ENCODE results near the gene NPM1.
A peak's percentile ranks its signal among the peaks of the same experiment; 100 is the strongest.
"Not testable (repeated sequence)": the region's sequence is repeated elsewhere in the genome, so short reads cannot be mapped to it uniquely, and the experiment has no call there.

The NPM1 gene

DNA sequence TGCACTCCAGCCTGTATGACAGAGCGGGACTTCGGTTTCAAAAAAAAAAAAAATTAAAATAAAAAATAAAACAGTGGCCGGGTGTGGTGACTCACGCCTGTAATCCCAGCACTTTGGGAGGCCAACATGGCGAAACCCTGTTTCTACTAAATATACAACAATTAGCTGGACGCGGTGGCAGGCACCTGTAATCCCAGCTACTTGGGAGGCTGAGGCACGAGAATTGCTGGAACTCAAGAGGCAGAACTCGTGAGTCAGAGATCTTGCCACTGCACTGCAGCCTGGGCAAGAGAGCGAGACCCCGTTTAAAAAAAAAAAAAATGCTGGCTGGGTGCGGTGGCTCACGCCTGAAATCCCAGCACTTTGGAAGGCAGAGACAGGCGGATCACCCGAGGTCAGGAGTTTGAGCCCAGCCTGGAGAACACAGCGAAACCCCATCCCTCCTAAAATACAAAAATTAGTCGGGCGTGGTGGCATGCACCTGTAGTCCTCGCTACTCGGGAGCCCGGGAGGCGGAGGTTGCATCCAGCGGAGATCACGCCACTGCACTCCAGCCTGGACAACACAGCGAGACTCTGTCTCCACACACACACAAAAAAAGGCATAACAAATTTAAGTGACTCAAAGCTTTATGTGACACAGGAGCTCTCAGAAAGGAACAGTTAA is 1.5 kb upstream of the NPM1 start:
- DNase-seq (ENCODE audit: low spot score): no peak

DNA sequence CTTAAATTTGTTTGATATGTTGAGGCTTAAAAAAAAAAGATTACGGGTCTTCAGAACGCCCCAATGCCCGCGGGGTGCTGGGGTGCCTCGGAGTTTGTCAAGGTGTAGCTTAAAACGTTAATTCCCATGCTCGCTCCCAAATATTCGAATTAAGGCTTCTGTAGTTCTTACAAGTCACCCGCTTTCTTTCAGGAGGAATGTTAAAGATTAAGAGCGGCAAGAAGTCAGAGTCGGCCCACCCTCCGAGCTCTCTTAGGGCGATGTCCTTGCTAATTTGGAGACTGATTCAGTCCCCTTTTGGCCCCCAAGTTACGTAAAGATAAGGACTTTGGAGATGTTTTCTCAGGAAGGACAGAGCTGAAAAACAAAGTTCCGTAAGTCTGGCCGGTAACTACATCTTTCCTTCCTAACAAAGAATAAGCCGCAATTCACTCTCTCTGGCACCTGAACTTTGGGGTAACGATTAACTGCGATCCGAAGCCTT is 746 bp upstream of the NPM1 start:
- no peak for DNase-seq (ENCODE audit: low spot score)

DNA sequence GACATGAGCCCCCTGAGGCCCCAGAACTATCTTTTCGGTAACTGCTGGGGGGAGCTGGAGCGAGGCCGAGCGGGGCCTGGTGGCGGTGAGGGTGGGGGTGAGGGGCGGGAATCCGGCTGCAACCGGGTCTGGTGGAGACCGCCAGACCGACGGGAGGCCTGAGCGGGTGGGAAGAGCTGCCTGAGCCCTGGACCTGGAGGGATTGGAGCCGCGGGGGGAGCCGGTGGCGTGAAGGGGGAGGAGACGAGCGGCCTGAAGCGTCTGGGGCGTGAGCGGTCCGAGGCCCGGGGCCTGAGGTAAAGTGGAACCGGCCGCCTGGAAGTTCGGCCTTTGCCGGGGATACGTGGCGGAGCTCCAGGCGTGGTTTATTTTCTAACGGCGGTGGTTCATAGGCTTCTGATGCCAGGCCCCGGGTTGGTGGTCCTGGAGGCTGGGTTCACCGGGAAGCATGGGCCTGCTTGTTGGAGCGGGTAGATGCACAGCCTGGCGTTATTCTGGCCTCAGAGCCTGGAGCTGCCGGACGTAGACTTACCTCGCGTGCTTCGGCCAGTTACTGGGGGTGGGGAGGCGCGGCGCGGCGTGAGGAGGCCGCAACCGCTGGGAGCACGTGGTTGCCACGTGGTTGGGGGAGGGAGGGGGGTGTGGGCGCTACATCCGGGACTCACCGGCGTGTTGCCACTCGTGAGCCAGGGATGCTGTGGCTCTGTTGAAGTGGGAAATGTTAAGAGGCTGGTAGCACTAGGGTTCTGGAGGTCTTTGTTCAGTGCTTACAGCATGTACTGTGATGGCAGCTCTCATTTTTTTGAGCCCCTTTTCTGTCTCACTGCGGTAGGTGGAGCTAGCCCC is 544 bp downstream of the NPM1 start:
- peak; percentile 63 for DNase-seq (ENCODE audit: low spot score)

DNA sequence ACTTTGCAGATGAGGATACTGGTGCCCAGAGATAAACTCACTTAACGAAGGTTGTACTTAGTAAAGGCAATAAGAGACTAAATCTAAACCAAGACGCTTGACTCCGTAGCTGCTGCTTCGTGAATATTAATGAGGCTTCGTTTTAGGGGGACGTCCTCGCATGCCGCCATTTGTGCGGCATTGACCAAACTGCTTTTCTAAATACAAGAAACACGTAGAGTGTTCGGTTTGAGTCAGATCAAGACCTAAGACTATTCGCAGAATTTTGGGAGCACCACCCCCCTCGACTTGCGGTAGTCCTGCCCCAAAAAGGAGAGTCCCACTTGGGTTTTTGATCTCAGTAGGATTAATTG is 1.1 kb downstream of the NPM1 start:
- DNase-seq (ENCODE audit: low spot score): no peak

DNA sequence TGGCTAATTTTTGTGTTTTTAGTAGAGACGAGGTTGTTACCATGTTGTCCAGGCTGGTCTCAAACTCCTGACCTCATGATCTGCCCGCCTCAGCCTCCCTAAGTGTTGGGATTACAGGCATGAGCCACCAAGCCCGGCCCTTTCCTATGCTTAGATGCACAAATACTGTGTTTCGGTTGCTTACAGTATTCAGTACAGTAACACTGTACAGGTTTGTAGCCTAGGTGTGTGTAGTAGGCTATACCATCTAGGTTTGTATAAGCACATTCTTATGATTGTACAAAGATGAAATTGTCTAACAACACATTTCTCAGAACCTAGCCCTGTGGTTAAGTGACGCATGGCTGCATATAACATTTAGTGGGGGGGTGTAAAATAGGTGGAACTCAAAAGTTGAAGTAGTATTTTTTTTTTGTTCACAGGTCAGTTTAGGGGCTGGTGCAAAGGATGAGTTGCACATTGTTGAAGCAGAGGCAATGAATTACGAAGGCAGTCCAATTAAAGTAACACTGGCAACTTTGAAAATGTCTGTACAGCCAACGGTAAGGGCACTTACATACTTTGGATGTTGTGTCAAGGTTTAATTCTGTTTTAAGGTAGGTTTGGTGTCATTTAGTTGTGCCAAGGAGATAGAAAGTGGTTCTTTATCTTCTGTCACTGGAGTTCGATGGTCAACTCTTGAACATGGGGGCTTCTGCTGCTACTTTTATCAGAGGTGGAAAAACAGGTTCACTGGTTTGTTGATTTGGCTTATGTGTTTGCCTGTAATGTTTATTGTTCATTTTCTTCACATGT is 3.4 kb downstream of the NPM1 start:
- DNase-seq (ENCODE audit: low spot score): no peak

DNA sequence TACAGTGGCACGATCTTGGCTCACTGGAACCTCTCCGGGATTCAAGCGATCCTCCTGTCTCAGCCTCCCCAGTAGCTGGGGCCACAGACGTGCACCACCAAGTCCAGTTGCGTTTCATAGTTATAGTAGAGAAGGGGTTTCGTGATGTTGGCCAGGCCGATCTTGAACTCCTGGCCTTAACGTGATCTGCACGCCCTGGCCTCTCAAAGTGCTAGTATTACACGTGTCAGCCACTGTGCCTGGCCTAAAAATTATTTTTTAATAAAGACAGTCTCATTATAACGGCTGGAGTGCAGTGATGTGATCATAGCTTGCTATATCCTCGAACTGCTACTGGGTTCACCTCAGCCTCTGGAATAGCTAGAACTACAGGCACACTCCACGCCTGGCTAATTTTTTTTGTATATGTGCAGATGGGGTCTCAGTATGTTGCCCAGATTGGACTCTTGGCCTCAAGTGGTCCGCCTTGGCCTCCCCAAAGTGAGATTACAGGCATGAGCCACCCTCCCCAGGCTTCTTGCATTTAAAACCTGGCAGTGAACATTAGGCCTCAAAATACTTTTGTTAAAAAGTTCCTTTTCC is 4.4 kb downstream of the NPM1 start:
- DNase-seq (ENCODE audit: low spot score): no peak

DNA sequence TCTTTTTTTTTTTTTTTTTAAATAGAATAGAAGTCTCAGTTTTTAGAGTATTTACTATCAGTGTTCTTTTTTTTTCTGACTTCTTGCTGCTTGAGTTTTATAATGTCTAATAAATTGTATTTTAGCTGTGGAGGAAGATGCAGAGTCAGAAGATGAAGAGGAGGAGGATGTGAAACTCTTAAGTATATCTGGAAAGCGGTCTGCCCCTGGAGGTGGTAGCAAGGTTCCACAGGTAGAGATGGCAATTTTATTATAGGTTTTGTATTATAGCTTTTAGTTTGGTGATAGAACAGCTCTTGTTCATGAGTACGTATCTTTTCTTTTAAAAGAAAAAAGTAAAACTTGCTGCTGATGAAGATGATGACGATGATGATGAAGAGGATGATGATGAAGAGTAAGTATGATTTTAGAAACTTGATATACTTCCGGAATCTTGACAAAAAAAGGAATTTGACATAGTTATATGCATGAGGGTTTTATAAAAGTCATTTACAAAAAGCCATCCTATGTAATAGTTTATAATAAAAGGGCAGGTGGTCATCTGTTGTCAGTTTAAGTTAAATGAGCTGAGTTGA is 5.0 kb downstream of the NPM1 start:
- DNase-seq (ENCODE audit: low spot score): no peak

DNA sequence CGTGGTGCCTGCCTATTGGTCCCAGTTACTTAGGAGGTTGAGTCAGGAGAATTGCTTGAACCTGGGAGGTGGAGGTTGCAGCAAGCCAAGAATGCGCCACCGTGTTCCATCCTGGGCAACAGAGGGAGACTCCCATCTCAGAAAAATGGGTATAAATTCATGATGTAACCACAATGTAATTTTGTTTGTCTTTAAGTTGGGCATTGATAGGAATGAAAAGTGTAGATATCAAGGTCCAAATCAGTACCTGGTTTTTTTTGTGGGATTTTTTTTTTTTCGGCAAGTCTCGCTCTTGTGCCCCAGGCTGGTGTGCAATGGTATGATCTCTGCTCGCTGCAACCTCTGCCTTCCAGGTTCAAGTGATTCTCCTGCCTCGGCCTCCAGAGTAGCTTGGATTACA is 7.4 kb downstream of the NPM1 start:
- DNase-seq (ENCODE audit: low spot score): no peak

DNA sequence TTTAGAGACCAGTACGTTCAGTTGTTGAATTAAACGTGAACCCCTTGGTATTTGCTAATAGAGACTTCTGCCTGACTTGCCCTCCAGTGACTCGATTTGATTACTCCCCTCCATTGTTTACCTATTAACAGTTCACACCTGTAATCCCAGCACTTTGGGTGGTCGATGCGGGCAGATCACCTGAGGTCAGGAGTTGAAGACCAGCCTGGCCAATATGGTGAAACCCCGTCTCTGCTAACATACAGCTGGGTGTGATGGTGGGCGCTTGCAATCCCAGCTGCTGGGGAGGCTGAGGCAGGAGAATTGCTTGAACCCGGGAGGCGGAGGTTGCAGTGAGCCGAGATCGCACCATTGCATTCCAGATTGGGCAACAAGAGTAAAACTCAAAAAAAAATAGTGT is 8.9 kb downstream of the NPM1 start:
- DNase-seq (ENCODE audit: low spot score): not testable (repeated sequence)

DNA sequence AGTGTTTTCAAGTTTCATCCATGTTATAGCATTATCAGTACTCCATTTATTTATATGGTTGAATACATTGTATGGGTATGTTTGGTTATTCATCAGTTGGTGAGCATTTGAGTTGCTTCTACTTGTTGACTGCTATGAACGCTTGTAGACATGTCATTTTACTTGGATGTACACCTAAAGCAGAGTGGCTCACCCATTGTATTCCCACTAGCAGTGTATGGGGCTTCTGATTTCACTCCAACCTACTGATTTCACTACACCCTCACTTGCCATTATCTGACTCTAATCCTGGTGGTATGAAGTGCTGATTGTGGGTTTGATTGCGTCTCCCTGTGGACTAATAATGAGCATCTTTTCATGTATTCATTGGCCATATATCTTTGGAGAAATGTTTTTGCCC is 9.5 kb downstream of the NPM1 start:
- DNase-seq (ENCODE audit: low spot score): no peak

DNA sequence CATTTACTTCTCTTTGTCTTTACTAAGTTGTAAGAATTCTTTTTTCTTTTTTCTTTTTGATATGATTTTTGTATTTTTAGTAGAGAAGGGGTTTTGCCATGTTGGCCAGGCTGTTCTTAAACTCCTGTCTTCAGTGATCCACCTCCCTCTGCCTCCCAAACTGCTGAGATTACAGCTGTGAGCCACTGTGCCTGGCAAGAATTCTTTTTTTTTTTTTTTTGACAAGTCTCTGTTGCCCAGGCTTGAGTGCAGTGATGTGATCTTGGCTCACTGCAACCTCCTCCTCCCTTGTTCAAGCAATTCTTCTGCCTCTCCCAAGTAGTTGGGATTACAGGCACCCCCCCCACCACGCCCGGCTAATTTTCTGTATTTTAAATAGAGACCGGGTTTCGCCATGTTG is 9.9 kb downstream of the NPM1 start:
- DNase-seq (ENCODE audit: low spot score): no peak

DNA sequence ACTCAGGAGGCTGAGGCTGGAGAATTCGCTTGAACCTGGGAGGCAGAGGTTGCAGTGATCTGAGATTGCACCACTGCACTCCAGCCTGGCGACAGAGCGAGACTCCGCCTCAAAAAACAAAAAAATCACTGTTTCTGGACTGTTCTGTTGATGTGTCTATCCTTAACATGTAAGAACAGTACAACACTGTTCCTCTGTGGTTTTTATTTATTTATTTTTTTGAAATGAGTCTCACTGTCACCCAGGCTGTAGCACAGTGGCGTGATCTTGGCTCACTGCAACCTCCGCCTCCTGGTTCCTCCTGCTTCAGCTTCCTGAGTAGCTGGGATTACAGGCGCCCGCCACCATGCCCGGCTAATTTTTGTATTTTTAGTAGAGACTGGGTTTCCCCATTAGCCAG is 11.0 kb downstream of the NPM1 start:
- not testable (repeated sequence) for DNase-seq (ENCODE audit: low spot score)

DNA sequence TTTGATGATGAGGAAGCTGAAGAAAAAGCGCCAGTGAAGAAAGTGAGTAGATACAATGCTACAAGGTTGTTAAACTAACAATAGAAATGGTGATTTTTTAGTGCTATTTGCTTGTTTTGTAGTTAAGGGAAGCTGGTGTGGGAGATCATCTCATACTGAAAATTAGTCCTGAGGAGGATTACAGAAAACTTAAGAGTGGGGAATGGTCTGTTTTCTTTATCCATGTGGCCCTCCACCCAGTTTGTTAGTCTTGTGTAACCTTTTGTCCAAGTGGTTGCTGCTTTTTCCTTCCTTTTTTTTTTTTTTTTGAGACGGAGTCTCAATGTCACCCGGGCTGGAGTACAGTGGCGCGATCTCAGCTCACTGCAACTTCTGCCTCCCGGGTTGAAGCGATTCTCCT is 12.5 kb downstream of the NPM1 start:
- DNase-seq (ENCODE audit: low spot score): no peak

DNA sequence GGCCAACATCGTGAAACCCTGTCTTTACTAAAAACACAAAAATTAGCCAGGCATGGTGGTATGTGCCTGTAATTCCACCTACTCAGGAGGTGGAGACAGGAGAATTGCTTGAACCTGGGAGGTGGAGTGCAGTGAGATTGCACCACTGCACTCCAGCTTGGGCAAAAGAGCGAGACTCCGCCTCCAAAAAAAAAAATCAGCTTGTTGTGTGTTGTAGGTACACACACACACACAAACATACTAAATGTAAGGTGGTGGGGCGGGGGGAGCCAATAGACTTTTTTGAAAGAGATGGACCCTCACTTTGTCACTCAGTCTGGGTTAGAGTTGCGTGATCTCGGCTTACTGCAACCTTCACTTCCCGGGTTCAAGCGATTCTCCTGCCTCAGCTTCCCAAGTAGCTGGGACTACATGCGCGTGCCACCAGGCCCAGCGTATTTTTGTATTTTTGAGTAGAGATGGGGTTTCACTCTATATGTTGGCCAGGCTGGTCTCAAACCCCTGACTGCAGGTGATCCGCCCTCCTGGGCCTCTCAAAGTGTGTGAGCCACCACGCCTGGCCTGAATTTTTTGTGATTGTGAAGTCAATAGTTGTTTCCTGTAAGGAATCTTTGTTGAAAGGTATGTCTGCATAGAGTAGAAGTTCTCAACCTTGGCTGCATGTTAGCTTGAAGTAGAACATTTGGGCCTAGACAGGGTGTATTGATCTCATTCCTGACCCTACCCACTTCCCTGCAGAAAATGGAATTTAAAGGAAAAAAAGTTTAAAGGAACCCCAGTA is 13.7 kb downstream of the NPM1 start:
- no peak for DNase-seq (ENCODE audit: low spot score)

DNA sequence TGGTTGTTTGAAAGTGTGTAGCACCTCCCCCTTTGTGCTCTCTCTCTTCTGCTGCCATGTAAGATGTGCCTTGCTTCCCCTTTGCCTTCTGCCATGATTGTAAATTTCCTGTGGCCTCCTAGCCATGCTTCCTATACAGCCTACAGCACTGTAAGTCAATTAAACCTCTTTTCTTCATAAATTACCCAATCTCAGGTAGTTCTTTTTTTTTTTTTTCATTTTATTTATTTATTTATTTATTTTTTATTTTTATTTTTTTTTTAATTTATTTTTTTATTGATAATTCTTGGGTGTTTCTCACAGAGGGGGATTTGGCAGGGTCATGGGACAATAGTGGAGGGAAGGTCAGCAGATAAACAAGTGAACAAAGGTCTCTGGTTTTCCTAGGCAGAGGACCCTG is 15.1 kb downstream of the NPM1 start:
- DNase-seq (ENCODE audit: low spot score): not testable (repeated sequence)

DNA sequence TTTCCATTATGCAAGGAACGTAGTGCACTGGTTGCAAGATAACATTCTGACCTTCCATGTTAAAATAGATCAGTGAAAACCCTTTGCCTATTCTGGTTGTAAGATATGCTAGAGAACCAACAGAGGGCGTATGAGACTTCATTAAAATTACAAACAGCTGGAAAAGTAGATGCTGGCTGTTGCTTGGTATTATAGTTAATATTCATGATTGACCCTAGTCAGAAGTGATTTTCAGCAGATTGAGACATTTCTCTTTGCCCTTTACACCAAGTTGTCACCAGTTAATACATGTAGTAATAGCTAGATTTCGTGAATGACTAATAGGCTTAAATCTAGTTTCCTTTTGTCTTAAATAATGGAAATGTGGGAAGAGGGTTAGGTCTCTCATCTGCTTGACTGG is 18.0 kb downstream of the NPM1 start:
- no peak for DNase-seq (ENCODE audit: low spot score)

DNA sequence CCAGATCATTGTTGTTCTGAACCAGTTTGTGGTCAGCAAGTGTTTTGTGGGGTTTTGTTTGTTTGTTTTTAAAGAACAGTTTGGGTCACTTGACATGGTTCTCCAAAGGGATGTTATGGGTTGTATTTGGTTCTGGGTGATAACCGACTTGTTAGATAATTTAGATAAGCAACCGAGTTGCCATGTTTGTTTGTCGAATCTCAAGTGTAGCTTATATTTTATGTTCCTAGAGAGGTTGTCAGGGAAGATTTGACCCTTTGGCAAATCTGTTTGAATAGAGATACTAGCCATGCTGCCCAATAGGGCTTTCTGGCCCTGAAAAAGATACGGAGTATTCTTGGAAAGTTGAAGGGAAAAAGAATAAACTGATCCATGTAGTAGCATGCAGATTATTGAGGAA is 19.6 kb downstream of the NPM1 start:
- no peak for DNase-seq (ENCODE audit: low spot score)

DNA sequence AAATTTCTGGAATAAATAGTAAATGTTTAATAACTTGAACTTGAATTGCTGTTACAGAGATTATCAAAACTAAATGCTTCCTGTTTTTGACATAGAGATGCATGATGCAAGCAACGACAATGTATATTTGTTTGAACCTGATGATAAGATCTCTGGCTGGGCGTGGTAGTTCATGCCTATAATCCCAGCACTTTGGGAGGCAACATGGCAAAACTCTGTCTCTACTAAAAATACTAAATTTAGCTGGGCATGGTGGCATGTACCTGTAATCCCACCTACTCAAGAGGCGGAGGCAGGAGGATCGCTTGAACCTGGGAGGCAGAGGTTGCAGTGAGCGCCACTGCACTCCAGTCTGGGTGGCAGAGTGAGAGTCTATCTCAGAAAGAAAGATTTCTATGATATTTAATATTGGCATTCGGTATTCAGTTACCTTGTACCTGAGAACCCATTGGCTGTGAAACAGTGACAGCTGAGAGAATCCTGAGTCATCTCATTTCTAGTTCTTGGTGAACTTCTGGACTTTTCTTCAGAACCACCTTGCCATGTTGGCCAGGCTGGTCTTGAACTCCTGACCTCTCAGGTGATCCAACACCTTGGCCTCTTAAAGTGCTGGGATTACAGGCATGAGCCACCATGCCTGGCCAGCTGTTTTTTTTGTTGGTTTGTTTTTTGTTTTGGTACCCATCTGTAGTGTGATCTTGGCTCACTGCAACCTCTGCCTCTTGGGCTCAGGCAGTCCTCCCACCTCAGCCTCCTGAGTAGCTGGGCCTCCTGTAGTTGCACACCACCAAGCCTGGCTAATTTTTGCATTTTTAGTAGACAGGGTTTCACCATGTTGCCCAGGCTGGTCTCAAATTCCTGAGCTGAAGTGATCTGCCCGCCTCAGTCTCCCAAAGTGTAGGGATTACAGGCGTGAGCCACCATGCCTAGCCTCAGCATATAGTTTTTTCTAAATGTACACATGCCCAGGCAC is 21.8 kb downstream of the NPM1 start:
- DNase-seq (ENCODE audit: low spot score): no peak

DNA sequence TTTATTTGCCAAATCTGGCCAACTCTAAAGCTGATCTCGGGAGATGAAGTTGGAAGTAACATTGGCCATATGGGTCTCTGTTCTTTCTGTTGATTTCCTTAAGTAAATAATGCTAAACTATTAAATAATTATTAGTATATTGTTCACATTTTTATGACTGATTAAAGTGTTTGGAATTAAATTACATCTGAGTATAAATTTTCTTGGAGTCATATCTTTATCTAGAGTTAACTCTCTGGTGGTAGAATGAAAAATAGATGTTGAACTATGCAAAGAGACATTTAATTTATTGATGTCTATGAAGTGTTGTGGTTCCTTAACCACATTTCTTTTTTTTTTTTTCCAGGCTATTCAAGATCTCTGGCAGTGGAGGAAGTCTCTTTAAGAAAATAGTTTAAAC is 22.5 kb downstream of the NPM1 start:
- DNase-seq (ENCODE audit: low spot score): no peak

DNA sequence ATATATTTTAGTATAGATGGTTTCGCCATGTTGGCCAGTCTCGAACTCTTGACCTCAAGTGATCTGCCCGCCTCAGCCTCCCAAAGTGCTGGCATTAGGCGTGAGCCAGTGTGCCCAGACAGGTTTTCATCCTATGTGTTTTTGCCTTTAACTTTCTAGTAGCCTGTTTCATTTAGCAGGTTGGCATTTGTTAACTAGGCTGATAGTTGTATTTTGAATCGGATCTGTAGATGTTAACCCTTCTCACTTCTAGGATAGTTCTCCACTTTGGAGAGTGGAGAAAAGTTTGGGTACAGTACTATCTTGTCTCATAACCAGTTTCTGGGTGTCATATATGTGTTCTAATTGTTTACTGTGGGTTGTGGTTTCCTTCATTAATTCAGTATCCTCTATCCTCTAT is 24.5 kb downstream of the NPM1 start:
- no peak for DNase-seq (ENCODE audit: low spot score)

Measured in kidney capillary endothelial cell (primary cell).